PC-9 (cell line): Measurements from ENCODE around the gene PITPNM1. TPM values are rescaled to one million over a fixed set of nuclear protein-coding genes. Genes with fewer than 3 reads are reported as not detected.

ENCODE experiments used
- BruUV-seq: library from RNA; stranded (reverse); fragments of 400-500 nt; replicated peaks from 2 replicates; lab custom pipeline; 2021; lab: Mats Ljungman, UMichigan
- CTCF ChIA-PET: fragments of 300-600 bp; sonication (Branson Sonifier 250); formaldehyde crosslinking; loops from one replicate; lab custom pipeline; 2022; ENCODE audit warnings: antibody characterized with exemption; lab: Charles Lee
- POLR2A ChIA-PET: fragments of 300-600 bp; sonication (Branson Sonifier 250); formaldehyde crosslinking; loops from one replicate; lab custom pipeline; 2022; ENCODE audit warnings: antibody characterized with exemption; ENCODE audit not compliant: unreplicated experiment; lab: Charles Lee
- DNase-seq, 2 experiments: peaks; one replicate each; pipeline versions ENCODE4 v3.0.0 to v3.0.0-alpha.2; 2015 to 2022; ENCODE audit warnings: mixed read lengths in 1 of 2
- H2AFZ ChIP-seq: fragments of 200-600 bp; sonication (generic); 2 replicates; pipeline ENCODE4 v1.8.1; 2017; ENCODE audit warnings: antibody characterized with exemption
- H3F3A ChIP-seq: fragments of 200-600 bp; sonication (generic); 2 replicates; pipeline ENCODE4 v1.8.1; 2017; ENCODE audit warnings: antibody characterized with exemption, mild to moderate bottlenecking, low read depth; ENCODE audit not compliant: insufficient read depth
- H3K27ac ChIP-seq: fragments of 200-600 bp; sonication (generic); 2 replicates; pipeline ENCODE4 v1.6.1; 2016; ENCODE audit warnings: mixed run types
- H3K27me3 ChIP-seq: fragments of 200-600 bp; sonication (generic); 2 replicates; pipeline ENCODE4 v1.6.1; 2016; ENCODE audit warnings: low read depth, mixed run types; ENCODE audit not compliant: insufficient read depth
- H3K36me3 ChIP-seq: fragments of 200-600 bp; sonication (generic); 2 replicates; pipeline ENCODE4 v1.6.1; 2016; ENCODE audit warnings: low read depth, mixed run types
- H3K4me1 ChIP-seq: fragments of 200-600 bp; sonication (generic); replicated peaks from 2 replicates; pipeline ENCODE4 v1.6.1; 2016; ENCODE audit warnings: mixed run types; ENCODE audit not compliant: insufficient read depth
- H3K4me2 ChIP-seq: fragments of 200-600 bp; sonication (generic); 2 replicates; pipeline ENCODE4 v1.6.1; 2017; ENCODE audit warnings: mixed run types
- H3K4me3 ChIP-seq: fragments of 200-600 bp; sonication (generic); 2 replicates; pipeline ENCODE4 v1.6.1; 2016; ENCODE audit warnings: mixed run types
- H3K79me2 ChIP-seq: fragments of 200-600 bp; sonication (generic); 2 replicates; pipeline ENCODE4 v1.6.1; 2017; ENCODE audit warnings: low read depth, mixed run types
- H3K9me2 ChIP-seq: fragments of 200-600 bp; sonication (generic); 2 replicates; pipeline ENCODE4 v1.8.1; 2017; ENCODE audit warnings: mild to moderate bottlenecking; ENCODE audit not compliant: insufficient read depth
- H3K9me3 ChIP-seq: fragments of 200-600 bp; sonication (generic); 2 replicates; pipeline ENCODE4 v1.8.1; 2016; ENCODE audit warnings: low read depth; ENCODE audit not compliant: insufficient read depth
- H4K20me1 ChIP-seq: fragments of 200-600 bp; sonication (generic); 2 replicates; pipeline ENCODE4 v1.8.1; 2017; ENCODE audit not compliant: insufficient read depth
- EZH2 ChIP-seq: fragments of 200-600 bp; sonication (generic); IDR thresholded peaks from 2 replicates; pipeline ENCODE4 v1.8.0; 2017; ENCODE audit warnings: antibody characterized with exemption, low read depth
- intact Hi-C: fragments of 100-400 bp; cut with micrococcal nuclease; formaldehyde crosslinking; loops from one replicate; pipeline ENCODE4 v1.10.0; 2022; ENCODE audit not compliant: unreplicated experiment
- total RNA-seq: library from RNA; stranded (reverse); gene quantifications from 2 replicates; pipeline ENCODE4 v1.2.3, GENCODE V29; 2021
- TF ChIP-seq, protein P1 (sequence below): fragments of 200-600 bp; sonication (generic); conservative IDR thresholded peaks from 2 replicates; pipeline ENCODE4 v1.6.1; 2017; ENCODE audit warnings: mixed run types, antibody characterized with exemption, mild to moderate bottlenecking, moderate library complexity

Gene PITPNM1
- total RNA-seq, 1 experiment from 2014 or later: 84.0 TPM

DNA sequence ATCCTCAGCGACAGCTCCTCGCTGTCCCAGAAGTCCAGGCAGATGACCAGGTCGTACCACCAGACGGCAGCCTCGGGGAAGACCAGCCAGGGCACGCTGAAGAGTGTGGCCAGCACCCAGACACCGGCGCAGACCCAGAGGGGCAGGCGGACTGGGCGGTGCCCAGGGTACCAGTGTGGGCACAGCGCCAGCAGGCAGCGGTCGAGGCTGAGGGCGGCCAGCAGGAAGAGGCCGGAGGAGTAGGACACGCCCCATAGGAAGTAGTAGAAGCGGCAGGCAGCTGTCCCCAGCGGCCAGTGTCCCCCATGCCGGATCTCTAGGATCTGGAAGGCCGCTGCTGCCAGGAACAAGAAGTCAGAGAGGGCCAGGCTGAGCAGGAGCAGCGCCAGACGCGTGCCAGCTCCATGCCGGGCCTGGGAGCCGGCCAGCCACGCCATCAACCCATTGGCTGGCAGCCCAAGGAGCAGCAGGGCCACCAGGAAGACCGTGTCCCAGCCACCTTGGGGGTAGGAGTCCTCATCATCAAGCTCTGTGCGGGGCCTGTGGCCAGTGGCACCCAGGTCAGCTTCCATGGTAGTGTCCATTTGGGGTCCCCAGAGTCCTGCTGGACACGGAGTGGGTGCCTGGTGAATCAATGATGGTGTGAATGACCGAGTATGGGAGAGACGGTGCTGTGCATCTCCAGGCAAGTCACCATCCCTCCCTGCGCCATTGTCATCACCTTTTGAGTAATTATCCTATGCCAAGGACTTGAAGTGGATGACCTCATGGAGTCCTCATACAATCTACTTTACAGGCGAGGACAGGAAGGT is 52.8 kb downstream of the PITPNM1 start, which contains the start of gene GPR152:
Gene GPR152, minus strand, starts transcription at position 589 of the 812 bp plus-strand sequence. Its CDS starts 5 bp downstream, at position 584.
- no peaks in the 10 kb centered on the region for H4K20me1 ChIP-seq
- H3K4me2 ChIP-seq: peak within 1 kb of the TSS; percentile 68
- peak within 1 kb of the TSS; percentile 55 for H2AFZ ChIP-seq
- H3K4me3 ChIP-seq: peak within 1 kb of the TSS; percentile 37; the same call in 1 of the 2 replicates
- H3F3A ChIP-seq: peaks cover 13% of the 10 kb centered on the region; the same call in 1 of the 2 replicates
- intact Hi-C loops: no loop called here
- ChIA-PET POLR2A (interaction anchor here (0.6 kb wide), 1 partner anchor 747 kb away, joined by 3 read pairs; no protein-coding TSS in a partner anchor), CTCF (no interaction called here)
- no peak within 1 kb of the TSS for H3K27ac ChIP-seq
- DNase-seq: no peak
- H3K79me2 ChIP-seq: no peaks in the 10 kb centered on the region
- no peaks in the 10 kb centered on the region for H3K36me3 ChIP-seq
- H3K27me3 ChIP-seq: no peaks in the 10 kb centered on the region
- H3K9me3 ChIP-seq: no peaks in the 10 kb centered on the region
- TF ChIP-seq, protein P1, sequence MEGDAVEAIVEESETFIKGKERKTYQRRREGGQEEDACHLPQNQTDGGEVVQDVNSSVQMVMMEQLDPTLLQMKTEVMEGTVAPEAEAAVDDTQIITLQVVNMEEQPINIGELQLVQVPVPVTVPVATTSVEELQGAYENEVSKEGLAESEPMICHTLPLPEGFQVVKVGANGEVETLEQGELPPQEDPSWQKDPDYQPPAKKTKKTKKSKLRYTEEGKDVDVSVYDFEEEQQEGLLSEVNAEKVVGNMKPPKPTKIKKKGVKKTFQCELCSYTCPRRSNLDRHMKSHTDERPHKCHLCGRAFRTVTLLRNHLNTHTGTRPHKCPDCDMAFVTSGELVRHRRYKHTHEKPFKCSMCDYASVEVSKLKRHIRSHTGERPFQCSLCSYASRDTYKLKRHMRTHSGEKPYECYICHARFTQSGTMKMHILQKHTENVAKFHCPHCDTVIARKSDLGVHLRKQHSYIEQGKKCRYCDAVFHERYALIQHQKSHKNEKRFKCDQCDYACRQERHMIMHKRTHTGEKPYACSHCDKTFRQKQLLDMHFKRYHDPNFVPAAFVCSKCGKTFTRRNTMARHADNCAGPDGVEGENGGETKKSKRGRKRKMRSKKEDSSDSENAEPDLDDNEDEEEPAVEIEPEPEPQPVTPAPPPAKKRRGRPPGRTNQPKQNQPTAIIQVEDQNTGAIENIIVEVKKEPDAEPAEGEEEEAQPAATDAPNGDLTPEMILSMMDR: no peak
- no peak for TF ChIP-seq EZH2
- no peaks in the 10 kb centered on the region for H3K9me2 ChIP-seq
- H3K4me1 ChIP-seq: no peaks in the 10 kb centered on the region
- no TSS peak for BruUV-seq

DNA sequence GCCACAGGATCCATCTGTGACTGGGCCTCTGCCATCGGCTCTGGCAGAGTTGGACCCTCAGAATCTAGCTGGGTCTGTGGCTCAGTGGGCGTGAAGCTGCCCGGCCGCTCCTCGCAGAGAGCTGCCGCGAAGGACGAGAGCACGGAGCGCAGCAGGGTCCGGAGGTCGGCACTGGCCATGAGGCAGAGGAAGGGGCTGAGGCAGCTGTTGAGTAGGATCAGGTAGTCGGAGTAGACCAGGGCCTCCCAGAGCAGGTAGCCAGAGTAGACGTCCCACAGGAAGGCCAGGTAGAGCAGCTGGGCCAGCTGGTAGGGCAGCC is 53.5 kb downstream of the PITPNM1 start:
- TF ChIP-seq, protein P1: no peak
- TF ChIP-seq EZH2: no peak
- no peaks in the 10 kb centered on the region for H3K4me1 ChIP-seq
- H3K4me2 ChIP-seq: no peak overlapping the region
- H3F3A ChIP-seq: peaks cover 13% of the 10 kb centered on the region; the same call in 1 of the 2 replicates
- no peaks in the 10 kb centered on the region for H3K9me2 ChIP-seq
- H3K27me3 ChIP-seq: no peaks in the 10 kb centered on the region
- no peaks in the 10 kb centered on the region for H4K20me1 ChIP-seq
- H3K27ac ChIP-seq: no peak overlapping the region
- no peak overlapping the region for H2AFZ ChIP-seq
- intact Hi-C loops: no loop called here
- no peaks in the 10 kb centered on the region for H3K9me3 ChIP-seq
- H3K36me3 ChIP-seq: no peaks in the 10 kb centered on the region
- H3K4me3 ChIP-seq: no peak overlapping the region
- ChIA-PET POLR2A (interaction anchor here (0.6 kb wide), 1 partner anchor 746 kb away, joined by 3 read pairs; no protein-coding TSS in a partner anchor), CTCF (no interaction called here)
- DNase-seq: no peak
- no TSS peak for BruUV-seq
- no peaks in the 10 kb centered on the region for H3K79me2 ChIP-seq

DNA sequence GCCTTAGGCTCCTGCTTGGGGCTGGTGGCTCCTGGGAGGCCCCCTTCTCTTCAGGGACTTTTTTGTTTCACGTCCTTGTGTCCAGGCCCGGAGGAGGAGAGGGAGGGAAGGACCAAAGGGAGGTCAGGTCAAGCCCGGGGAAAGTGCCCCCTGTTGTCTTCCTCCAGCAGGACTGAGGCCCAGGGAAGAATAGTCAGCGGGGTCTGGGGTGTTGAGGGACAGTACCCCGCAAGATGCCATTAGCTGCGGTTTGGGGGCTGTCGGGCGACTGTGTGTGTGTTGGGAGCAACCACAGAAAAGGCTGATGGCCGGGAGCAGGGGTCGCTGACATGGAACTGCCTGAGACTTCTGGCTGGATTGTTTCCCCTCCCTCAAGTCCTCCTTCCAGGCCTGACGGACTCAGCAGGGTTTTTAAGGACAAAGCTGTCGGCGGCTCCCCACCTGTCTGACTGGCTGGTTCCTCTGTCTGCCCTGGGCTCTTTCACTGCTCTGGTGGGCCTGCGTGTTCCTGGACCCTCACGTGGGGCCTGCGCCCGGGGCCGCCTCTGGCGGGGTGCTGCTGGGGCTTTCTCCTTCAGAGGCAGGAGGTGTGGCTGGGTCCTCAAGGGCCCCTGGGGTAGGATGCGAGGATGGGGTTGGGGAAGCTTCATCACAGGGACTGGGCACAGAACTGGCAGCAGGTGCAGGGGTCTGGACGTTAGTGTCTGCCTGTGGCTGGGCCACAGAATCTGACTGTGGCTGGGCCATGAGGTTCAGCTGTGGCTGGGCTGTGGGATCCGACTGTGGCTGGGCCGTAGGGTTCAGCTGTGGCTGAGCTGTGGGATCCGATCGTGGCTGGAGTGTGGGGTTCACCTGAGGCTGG is 54.1 kb downstream of the PITPNM1 start:
- Histone ChIP-seq H3F3A (peaks cover 13% of the 10 kb centered on the region; the same call in 1 of the 2 replicates), H4K20me1 (no peaks in the 10 kb centered on the region), H3K27me3 (no peaks in the 10 kb centered on the region), H3K9me3 (no peaks in the 10 kb centered on the region), H3K27ac (no peak overlapping the region), H3K9me2 (no peaks in the 10 kb centered on the region), H3K79me2 (no peaks in the 10 kb centered on the region), H2AFZ (no peak overlapping the region), H3K36me3 (no peaks in the 10 kb centered on the region), H3K4me3 (no peak overlapping the region), H3K4me2 (no peak overlapping the region), H3K4me1 (no peaks in the 10 kb centered on the region)
- no TSS peak for BruUV-seq
- no peak for DNase-seq
- POLR2A ChIA-PET: interaction anchor here (0.6 kb wide), 1 partner anchor 745 kb away, joined by 3 read pairs; no protein-coding TSS in a partner anchor
- CTCF ChIA-PET: interaction anchor here (0.5 kb wide), 1 partner anchor 78 kb away, joined by 4 read pairs; the partner anchor contains the start of gene CLCF1
- intact Hi-C loops: no loop called here
- TF ChIP-seq, protein P1: no peak
- no peak for TF ChIP-seq EZH2
